Small intestine (tissue), 7 donors: ENCODE measurements around the gene CDK5. TPM values are rescaled to one million over a fixed set of nuclear protein-coding genes. Genes with fewer than 3 reads are reported as not detected.
A peak's percentile ranks its signal among the peaks of the same experiment; 100 is the strongest.

Experiments
- DNase-seq, 2 donors: peaks; one replicate each; pipeline versions ENCODE4 v3.0.0 to v3.0.0-alpha.2; 2013
- FAIRE-seq: peaks from 2 replicates; lab custom pipeline; 2012; peaks lifted over from hg19 to GRCh38; lab: Jason Lieb, UNC
- H3K27ac ChIP-seq, 3 donors: one replicate each; pipeline ENCODE4 v1.5.1; 2013; ENCODE audit warnings: low read length in 2 of 3, mild to moderate bottlenecking in 2 of 3, control low read depth in 1 of 3, inconsistent platforms in 1 of 3, low read depth in 1 of 3, moderate library complexity in 1 of 3
- H3K27me3 ChIP-seq, 3 donors: one replicate each; pipeline ENCODE4 v1.6.1; 2013; ENCODE audit warnings: low read length in 3 of 3, inconsistent platforms in 1 of 3; ENCODE audit not compliant: control insufficient read depth in 3 of 3, insufficient read depth in 3 of 3
- H3K36me3 ChIP-seq, 3 donors: one replicate each; pipeline ENCODE4 v1.6.1; 2013; ENCODE audit warnings: low read length in 3 of 3, inconsistent platforms in 1 of 3, low read depth in 1 of 3, mild to moderate bottlenecking in 1 of 3, moderate library complexity in 1 of 3; ENCODE audit not compliant: control insufficient read depth in 3 of 3, insufficient read depth in 2 of 3
- H3K4me1 ChIP-seq, 3 donors: one replicate each; pipeline ENCODE4 v1.6.1; 2013; ENCODE audit warnings: low read length in 2 of 3, inconsistent platforms in 1 of 3, low read depth in 1 of 3, mild to moderate bottlenecking in 1 of 3, moderate library complexity in 1 of 3; ENCODE audit not compliant: control insufficient read depth in 3 of 3, insufficient read depth in 2 of 3
- H3K4me3 ChIP-seq, 3 donors: one replicate each; pipeline ENCODE4 v1.5.1; 2013; ENCODE audit warnings: low read length in 3 of 3, control low read depth in 1 of 3, inconsistent platforms in 1 of 3, low read depth in 1 of 3, mild to moderate bottlenecking in 1 of 3, moderate library complexity in 1 of 3
- H3K9me3 ChIP-seq, 2 donors: one replicate each; pipeline ENCODE4 v1.6.1; 2013; ENCODE audit warnings: low read depth in 1 of 2, low read length in 1 of 2; ENCODE audit not compliant: control insufficient read depth in 2 of 2, insufficient read depth in 1 of 2
- WGBS, 3 donors: extraction: QIAGEN DNeasy Blood & Tissue Kit; methylation state at CpG; one replicate each; pipeline ENCODE4 v1.1.7; 2013; 5-methylcytosine and 5-hydroxymethylcytosine counted together
- polyA plus RNA-seq, 4 donors: library from polyadenylated mRNA; stranded (reverse) in 3 of 4; unstranded in 1 of 4; fragments of 200-250 nt in 3 of 4; fragments of 120-200 nt in 1 of 4; gene quantifications; one replicate each; pipeline versions ENCODE4 v1.2.1 to v1.2.3, GENCODE V29; 2013
- donor health status: healthy with polysubstance abuse.
- donor health status: control.
- donor health status: control.
- donor health status: Bipolar disorder and iron deficiency.
- donor health status: healthy.

Gene CDK5
- polyA plus RNA-seq, 4 donors: 10.8 to 19.7 (median 11.9) TPM

DNA sequence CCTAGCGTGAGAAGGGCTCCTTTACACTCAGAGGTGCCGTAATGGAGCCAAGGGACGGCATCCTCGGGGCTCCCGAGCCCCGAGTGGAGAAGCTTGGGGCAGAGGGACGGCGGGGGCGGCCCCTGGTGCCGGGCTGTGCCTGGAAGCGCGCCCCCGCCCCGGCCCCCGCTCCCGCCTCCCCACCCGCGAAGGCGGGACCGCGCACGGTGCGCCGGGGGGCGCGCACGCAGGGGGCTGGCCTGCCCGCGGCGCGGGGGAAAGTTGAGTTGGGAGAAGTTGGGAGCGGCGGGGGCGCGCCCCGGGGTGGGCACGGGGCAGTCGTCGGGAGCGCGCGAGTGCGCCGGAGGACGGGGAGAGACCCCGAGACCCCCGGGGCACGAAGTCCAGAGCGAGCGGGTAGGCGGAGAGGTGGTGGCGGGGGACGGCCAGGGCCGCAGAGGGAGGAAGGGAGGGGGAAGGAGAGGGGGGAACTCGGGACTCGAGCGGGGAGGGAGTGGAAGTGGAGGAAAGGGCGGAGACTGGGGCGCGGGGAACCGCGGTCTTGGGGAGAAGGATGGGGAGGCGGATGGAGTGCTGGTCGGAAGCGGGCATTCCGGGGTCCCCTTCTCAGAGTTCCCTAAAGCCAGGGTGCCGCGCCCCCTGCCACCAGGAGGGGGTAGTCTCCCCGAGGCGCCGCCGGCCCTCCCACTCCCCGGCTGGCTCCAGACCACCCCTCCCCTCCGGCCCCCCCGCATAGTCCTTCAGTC lies 1.8 kb upstream of the CDK5 start, which contains the start of gene SLC4A2:
Gene SLC4A2 (plus strand): TSS at position 223 of the 746 bp plus-strand sequence. CDS start 2,399 bp downstream, outside the sequence.
- H3K9me3 ChIP-seq: no peaks in the 10 kb centered on the region
- peak within 1 kb of the TSS; percentile 91 to 99 (median 94) for H3K27ac ChIP-seq
- DNase-seq: peak; percentile 68 to 94
- no peak for FAIRE-seq
- H3K27me3 ChIP-seq: no peaks in the 10 kb centered on the region
- H3K4me3 ChIP-seq: peak within 1 kb of the TSS; percentile 73 to 82 (median 80)
- peaks cover 0 to 29% (median 6%) of the 10 kb centered on the region in 3 donors for H3K36me3 ChIP-seq
- WGBS, 3 donors: 1% methylated on average over 47 to 75 of the region's 75 CpGs
- peaks cover 0 to 48% (median 9%) of the 10 kb centered on the region in 3 donors for H3K4me1 ChIP-seq

DNA sequence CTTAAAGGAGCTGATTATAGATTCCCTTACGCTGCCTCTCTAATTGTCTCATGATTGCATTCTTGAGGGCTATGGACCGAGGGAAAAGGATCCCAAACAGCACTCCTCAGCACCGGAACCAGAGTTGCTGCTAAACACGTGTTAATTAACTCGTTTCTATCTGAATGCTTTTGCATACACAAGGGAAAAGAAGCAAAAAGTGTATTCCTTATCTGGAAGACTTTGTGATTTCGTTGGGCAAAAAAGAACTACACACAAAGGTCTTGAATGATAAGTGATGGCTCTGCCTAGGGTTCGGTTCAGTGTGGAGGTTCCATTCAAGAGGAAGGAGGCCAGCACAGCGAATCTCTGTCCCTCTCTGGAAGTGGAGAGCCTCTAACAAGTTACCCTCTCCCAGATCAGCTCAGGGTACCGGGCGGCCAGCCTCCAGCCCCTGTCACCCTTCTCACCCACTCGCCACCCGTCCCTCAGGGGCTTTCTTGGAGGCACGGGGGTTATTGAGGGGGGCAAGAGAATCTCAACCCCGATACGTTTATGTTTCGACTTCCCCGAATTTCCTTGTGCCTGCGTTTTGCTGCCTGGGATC lies 1.2 kb upstream of the CDK5 start:
- H3K4me1 ChIP-seq: peaks cover 0 to 47% (median 9%) of the 10 kb centered on the region in 3 donors
- no peak for FAIRE-seq
- WGBS, 3 donors: 3 to 4% (median 3%) methylated on average over 17 to 18 of the region's 18 CpGs

GRCh38 chr7:151057989-151058780 lies 488 bp upstream of the CDK5 start:
- 0% methylated on average over 42 to 46 of the region's 46 CpGs for WGBS, 3 donors
- peak overlapping the region; percentile 91 to 99 (median 94) for H3K27ac ChIP-seq
- H3K4me1 ChIP-seq: peaks cover 0 to 41% (median 9%) of the 10 kb centered on the region in 3 donors
- no peaks in the 10 kb centered on the region for H3K9me3 ChIP-seq
- DNase-seq (peak; percentile 99 to 100), FAIRE-seq (peak; percentile 39)
- peaks cover 0 to 30% (median 0%) of the 10 kb centered on the region in 3 donors for H3K36me3 ChIP-seq
- H3K27me3 ChIP-seq: no peaks in the 10 kb centered on the region
- peak overlapping the region; percentile 43 to 82 (median 80) for H3K4me3 ChIP-seq

More for the DNA sequence above, 1.2 kb upstream of the CDK5 start:
- H3K36me3 ChIP-seq: peaks cover 0 to 29% (median 0%) of the 10 kb centered on the region in 3 donors
- peak; percentile 36 to 66 for DNase-seq
- peak overlapping the region; percentile 91 to 99 (median 94) for H3K27ac ChIP-seq
- H3K27me3 ChIP-seq: no peaks in the 10 kb centered on the region
- H3K9me3 ChIP-seq: no peaks in the 10 kb centered on the region
- H3K4me3 ChIP-seq: peak overlapping the region; percentile 32 to 82 (median 80)

- Histone ChIP-seq H3K4me1 (peaks cover 0 to 38% (median 9%) of the 10 kb centered on the region in 3 donors), H3K4me3 (peak overlapping the region in 2 of 3 donors; percentile 80 to 82), H3K27ac (no peak overlapping the region), H3K27me3 (no peaks in the 10 kb centered on the region), H3K9me3 (no peaks in the 10 kb centered on the region), H3K36me3 (peaks cover 0 to 33% (median 0%) of the 10 kb centered on the region in 3 donors)
- peak; percentile 19 to 53 for DNase-seq
- FAIRE-seq: no peak
- WGBS, 3 donors: 24 to 41% (median 39%) methylated on average over 27 to 29 of the region's 29 CpGs
These were observed 811 bp downstream of the CDK5 start for GRCh38 chr7:151056666-151057505.

DNA sequence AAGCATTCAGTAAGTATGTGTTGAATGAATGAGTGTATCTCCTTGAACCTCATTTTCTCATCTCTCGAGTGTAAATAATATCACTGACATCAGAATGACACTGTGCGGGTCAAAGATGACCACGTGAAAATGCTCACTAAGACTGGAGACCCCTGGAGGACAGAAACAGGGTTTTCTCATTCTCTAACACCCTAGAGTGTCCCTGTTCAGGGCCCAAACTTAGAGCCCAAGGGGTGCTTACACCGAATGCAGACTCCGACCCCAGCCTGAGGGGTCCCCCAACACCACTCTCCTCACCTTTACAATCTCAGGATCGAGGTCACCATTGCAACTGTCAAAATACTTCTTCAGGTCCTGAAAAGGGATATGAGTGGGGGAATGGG lies 1.4 kb downstream of the CDK5 start:
- 81 to 88% (median 85%) methylated on average over 6 of the region's 6 CpGs for WGBS, 3 donors
- H3K36me3 ChIP-seq: peaks cover 0 to 30% (median 0%) of the 10 kb centered on the region in 3 donors
- no peak overlapping the region for H3K27ac ChIP-seq
- FAIRE-seq (no peak), DNase-seq (no peak)
- H3K4me1 ChIP-seq: peaks cover 0 to 32% (median 7%) of the 10 kb centered on the region in 3 donors
- no peaks in the 10 kb centered on the region for H3K9me3 ChIP-seq
- H3K27me3 ChIP-seq: no peaks in the 10 kb centered on the region
- H3K4me3 ChIP-seq: no peak overlapping the region

- Histone ChIP-seq H3K9me3 (no peaks in the 10 kb centered on the region), H3K27me3 (peaks cover 0 to 16% (median 0%) of the 10 kb centered on the region in 3 donors), H3K36me3 (peaks cover 0 to 30% (median 0%) of the 10 kb centered on the region in 3 donors), H3K4me1 (peaks cover 0 to 20% (median 0%) of the 10 kb centered on the region in 3 donors), H3K4me3 (no peak overlapping the region), H3K27ac (no peak overlapping the region)
- FAIRE-seq (no peak), DNase-seq (no peak)
- WGBS, 3 donors: 87 to 96% (median 94%) methylated on average over 8 of the region's 8 CpGs
These were observed 3.9 kb downstream of the CDK5 start for GRCh38 chr7:151053751-151054150.

DNA sequence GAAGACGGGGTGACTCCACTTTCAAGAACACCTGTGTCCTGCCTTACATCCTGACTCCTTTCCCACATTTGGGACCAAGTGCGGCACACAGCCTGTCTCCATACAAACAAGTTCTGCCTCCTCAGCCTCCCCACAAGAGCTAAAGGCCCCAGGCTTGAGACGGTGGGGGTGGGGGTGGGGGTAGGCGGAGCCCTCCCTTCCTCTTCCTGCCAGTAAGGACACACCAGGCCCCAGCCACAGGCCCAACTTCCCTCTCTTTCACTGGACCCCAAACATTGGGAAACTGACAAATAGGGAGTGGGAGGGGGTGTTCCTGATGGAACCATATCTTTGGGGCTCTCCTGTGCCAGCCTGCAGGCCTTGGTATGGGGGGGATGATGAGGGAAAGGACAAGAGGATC lies 4.6 kb downstream of the CDK5 start:
- WGBS, 3 donors: 68 to 78% (median 72%) methylated on average over 4 of the region's 4 CpGs
- Histone ChIP-seq H3K36me3 (peaks cover 0 to 30% (median 0%) of the 10 kb centered on the region in 3 donors), H3K4me1 (peaks cover 0 to 14% (median 0%) of the 10 kb centered on the region in 3 donors), H3K27me3 (peaks cover 0 to 16% (median 0%) of the 10 kb centered on the region in 3 donors), H3K4me3 (no peak overlapping the region), H3K9me3 (no peaks in the 10 kb centered on the region), H3K27ac (no peak overlapping the region)
- FAIRE-seq: no peak
- no peak for DNase-seq
